ENCODE measurements around the gene TASP1.
"Not testable (repeated sequence)": the region's sequence is repeated elsewhere in the genome, so short reads cannot be mapped to it uniquely, and the experiment has no call there.

Gene TASP1

GRCh38 chr20:13397300-13397724, 241.4 kb downstream of the TASP1 start:
- no peak for DNase-seq (ENCODE audit: low spot score)

- DNase-seq (ENCODE audit: low spot score) = no peak
Measured at GRCh38 chr20:13396826-13397225, 241.9 kb downstream of the TASP1 start.

- DNase-seq (ENCODE audit: low spot score) = no peak
Measured at GRCh38 chr20:13396022-13396421, 242.7 kb downstream of the TASP1 start.

GRCh38 chr20:13395232-13395631, 243.5 kb downstream of the TASP1 start:
- no peak for DNase-seq (ENCODE audit: low spot score)

- no peak for DNase-seq (ENCODE audit: low spot score)
Measured at GRCh38 chr20:13392391-13392790, 246.3 kb downstream of the TASP1 start.

- DNase-seq (ENCODE audit: low spot score) = no peak
Measured at GRCh38 chr20:13389115-13389514, 249.6 kb downstream of the TASP1 start.

GRCh38 chr20:13384132-13384531, 254.6 kb downstream of the TASP1 start:
- DNase-seq (ENCODE audit: low spot score) = no peak

GRCh38 chr20:13382786-13383185, 255.9 kb downstream of the TASP1 start:
- no peak for DNase-seq (ENCODE audit: low spot score)

- not testable (repeated sequence) for DNase-seq (ENCODE audit: low spot score)
Measured at GRCh38 chr20:13380497-13381229, 258.1 kb downstream of the TASP1 start.

GRCh38 chr20:13373400-13373799, 265.3 kb downstream of the TASP1 start:
- DNase-seq (ENCODE audit: low spot score) = no peak

- DNase-seq (ENCODE audit: low spot score) = no peak
Measured at GRCh38 chr20:13364278-13365170, 274.2 kb downstream of the TASP1 start.

- DNase-seq (ENCODE audit: low spot score) = no peak
Measured at GRCh38 chr20:13363473-13363872, 275.3 kb downstream of the TASP1 start.

GRCh38 chr20:13362165-13362564, 276.6 kb downstream of the TASP1 start:
- not testable (repeated sequence) for DNase-seq (ENCODE audit: low spot score)

GRCh38 chr20:13358936-13359335, 279.8 kb downstream of the TASP1 start:
- DNase-seq (ENCODE audit: low spot score) = not testable (repeated sequence)

- DNase-seq (ENCODE audit: low spot score) = not testable (repeated sequence)
Measured at GRCh38 chr20:13357782-13358181, 280.9 kb downstream of the TASP1 start.

- DNase-seq (ENCODE audit: low spot score) = no peak
Measured at GRCh38 chr20:13356591-13356990, 282.1 kb downstream of the TASP1 start.

- no peak for DNase-seq (ENCODE audit: low spot score)
Measured at GRCh38 chr20:13355941-13356486, 282.7 kb downstream of the TASP1 start.

- no peak for DNase-seq (ENCODE audit: low spot score)
Measured at GRCh38 chr20:13355411-13355810, 283.3 kb downstream of the TASP1 start.

GRCh38 chr20:13353261-13353945, 285.3 kb downstream of the TASP1 start:
- DNase-seq (ENCODE audit: low spot score) = no peak

GRCh38 chr20:13349235-13349604, 289.5 kb downstream of the TASP1 start:
- DNase-seq (ENCODE audit: low spot score) = no peak

- no peak for DNase-seq (ENCODE audit: low spot score)
Measured at GRCh38 chr20:13348311-13349234, 290.2 kb downstream of the TASP1 start.

Data from D341Med (cell line).